Measurements from ENCODE around the gene GPR152.

DNA sequence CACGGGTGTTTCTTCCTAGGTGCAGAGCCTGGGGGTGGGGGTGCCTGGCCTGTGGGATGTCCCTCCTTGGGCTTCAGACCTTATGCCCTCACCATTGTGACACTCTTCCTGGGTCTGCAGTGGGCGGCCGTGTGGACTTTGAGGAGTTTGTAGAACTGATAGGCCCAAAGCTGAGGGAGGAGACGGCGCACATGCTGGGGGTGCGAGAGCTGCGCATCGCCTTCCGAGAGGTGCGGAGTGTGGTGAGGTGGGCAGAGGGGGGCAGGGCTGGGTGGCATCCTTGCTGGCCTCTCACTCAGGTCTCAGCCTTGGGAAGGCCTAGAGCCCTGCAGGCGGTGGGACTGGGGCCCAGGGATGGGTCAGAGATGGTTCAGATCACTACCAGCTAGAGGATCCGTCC, 4.9 kb upstream of the GPR152 start:
- TF ChIP-seq, protein P1, sequence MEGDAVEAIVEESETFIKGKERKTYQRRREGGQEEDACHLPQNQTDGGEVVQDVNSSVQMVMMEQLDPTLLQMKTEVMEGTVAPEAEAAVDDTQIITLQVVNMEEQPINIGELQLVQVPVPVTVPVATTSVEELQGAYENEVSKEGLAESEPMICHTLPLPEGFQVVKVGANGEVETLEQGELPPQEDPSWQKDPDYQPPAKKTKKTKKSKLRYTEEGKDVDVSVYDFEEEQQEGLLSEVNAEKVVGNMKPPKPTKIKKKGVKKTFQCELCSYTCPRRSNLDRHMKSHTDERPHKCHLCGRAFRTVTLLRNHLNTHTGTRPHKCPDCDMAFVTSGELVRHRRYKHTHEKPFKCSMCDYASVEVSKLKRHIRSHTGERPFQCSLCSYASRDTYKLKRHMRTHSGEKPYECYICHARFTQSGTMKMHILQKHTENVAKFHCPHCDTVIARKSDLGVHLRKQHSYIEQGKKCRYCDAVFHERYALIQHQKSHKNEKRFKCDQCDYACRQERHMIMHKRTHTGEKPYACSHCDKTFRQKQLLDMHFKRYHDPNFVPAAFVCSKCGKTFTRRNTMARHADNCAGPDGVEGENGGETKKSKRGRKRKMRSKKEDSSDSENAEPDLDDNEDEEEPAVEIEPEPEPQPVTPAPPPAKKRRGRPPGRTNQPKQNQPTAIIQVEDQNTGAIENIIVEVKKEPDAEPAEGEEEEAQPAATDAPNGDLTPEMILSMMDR (IDR thresholded peaks at IDR 0.05) = no peak
- TF ChIP-seq EP300 (IDR thresholded peaks at IDR 0.05) (no peak), POLR2A (IDR thresholded peaks at IDR 0.05) (no peak)

Measured in suprapubic skin (tissue), 3 donors.